ENCODE data around the gene AGPAT4. TPM values are rescaled to one million over a fixed set of nuclear protein-coding genes. Genes with fewer than 3 reads are reported as not detected.

The AGPAT4 gene
- total and polyA plus RNA-seq, 2 of the 13 experiments (the other 11 are each of a cell fraction or from before 2014, with no cell fraction given), result 0.07 to 0.13 TPM

DNA sequence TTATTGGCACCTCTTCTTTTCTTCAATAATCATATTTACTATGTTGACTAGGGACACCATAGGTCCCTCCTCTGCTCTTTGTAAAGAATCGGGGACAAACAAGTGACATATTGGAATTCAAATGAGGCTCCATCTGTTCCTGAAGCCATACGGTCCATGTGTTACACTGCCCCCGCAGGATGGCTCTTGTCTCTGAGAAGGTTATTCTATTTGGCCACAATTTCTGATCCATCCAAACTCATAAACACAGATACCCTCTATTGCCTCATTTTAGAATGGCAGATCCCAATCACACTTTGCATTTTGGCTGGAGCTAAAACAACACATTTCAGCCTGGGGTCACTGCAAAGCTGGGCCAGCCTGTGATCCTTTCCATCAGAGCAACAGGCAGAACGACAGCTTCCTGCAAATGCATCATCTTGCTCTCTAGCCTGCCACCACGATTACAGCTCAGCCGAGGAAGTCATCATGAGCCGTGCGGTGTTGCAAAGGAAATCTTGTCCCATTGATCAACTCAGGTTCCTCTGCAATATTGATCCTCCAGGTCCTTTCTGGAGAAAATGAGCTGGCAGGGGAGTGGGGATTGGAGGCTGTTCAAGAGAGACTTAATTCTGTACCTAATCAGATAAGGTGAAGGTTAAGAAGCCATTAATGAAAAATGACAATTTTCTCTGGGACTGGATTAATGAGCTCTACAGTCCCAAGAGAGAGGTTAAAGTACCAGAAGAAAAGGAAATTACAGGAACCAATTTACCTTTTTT lies 73.1 kb downstream of the AGPAT4 start (continued):
- TF ChIP-seq, protein P1, sequence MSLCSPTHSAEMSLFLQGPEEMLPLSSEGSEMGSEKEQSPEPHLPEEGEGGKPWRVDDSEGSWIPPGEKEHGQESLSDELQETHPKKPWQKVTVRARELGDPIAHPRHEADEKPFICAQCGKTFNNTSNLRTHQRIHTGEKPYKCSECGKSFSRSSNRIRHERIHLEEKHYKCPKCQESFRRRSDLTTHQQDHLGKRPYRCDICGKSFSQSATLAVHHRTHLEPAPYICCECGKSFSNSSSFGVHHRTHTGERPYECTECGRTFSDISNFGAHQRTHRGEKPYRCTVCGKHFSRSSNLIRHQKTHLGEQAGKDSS (CRISPR knock-in tag; IDR thresholded peaks at IDR 0.05; ENCODE audit: borderline replicate concordance, low read depth), result no peak
- TF ChIP-seq KAT2B (IDR thresholded peaks at IDR 0.05; ENCODE audit: borderline replicate concordance, low read depth, low read length), result no peak

DNA sequence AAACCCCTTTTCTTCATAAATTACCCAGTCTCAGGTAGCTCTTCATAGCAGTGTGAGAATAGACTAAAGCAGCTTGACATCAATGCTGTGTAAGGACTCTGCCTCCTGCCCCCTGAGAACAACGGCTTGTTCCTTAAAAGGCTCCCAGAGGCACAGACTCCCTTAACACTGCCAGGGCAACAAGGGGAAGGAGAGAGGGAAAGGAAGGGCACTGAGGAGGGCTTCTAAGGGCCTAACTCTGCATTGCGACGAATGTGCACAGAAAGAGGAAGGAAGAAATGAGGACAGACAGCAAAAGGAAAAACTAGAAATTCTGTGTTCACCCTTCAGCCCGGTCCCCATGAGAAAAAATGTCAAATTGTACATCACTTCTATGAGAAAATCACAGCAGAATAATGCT lies 74.0 kb downstream of the AGPAT4 start:
- no peak for TF ChIP-seq SP4 (CRISPR knock-in tag; IDR thresholded peaks at IDR 0.05)
- Histone ChIP-seq H3K27ac (ENCODE audit: extremely low read length, insufficient read depth, low read length) (no peak overlapping the region), H3K9ac (ENCODE audit: insufficient read depth, low read depth, low read length) (no peak overlapping the region), H3K4me2 (ENCODE audit: low read depth, low read length) (no peak overlapping the region), H3K4me1 (ENCODE audit: insufficient read depth, low read length) (no peaks in the 10 kb centered on the region), H3K36me3 (replicated peaks in 1 of 2; ENCODE audit: control insufficient read depth in 1 of 2, insufficient read depth in 2 of 2, low read length in 2 of 2) (no peaks in the 10 kb centered on the region), H2AFZ (ENCODE audit: low read length) (no peak overlapping the region), H3K9me3 (ENCODE audit: low read length) (no peaks in the 10 kb centered on the region), H3K27me3 (ENCODE audit: control insufficient read depth in 1 of 2, insufficient read depth in 2 of 2, low read length in 2 of 2) (peaks cover 0 to 6% of the 10 kb centered on the region in 2 experiments; a peak in 1 of 5 replicates), H3K4me3 (replicated peaks in 1 of 3; ENCODE audit: insufficient read depth in 1 of 3, low read depth in 2 of 3, low read length in 3 of 3) (no peak overlapping the region), H4K20me1 (ENCODE audit: insufficient read depth, low read length) (no peaks in the 10 kb centered on the region), H3K79me2 (ENCODE audit: insufficient read depth, low read length) (no peaks in the 10 kb centered on the region)
- DNase-seq (ENCODE audit: low spot score) (no peak), ATAC-seq (no peak), FAIRE-seq (no peak)
- ChIA-PET CTCF (ENCODE audit: low intra/inter-chr PET ratio, low total read pairs) (no interaction called here), POLR2A (no interaction called here)
- in situ Hi-C loops (cut with HindIII; ENCODE audit: extremely low pct_ligation_motif_present, low pct_unique_long_range_greater_than_20kb) (no loop called here), intact Hi-C loops (cut with micrococcal nuclease; ENCODE audit: unreplicated experiment) (no loop called here)
- 29% methylated on average over 4 of the region's 4 CpGs for WGBS (ENCODE audit: low lambda C conversion rate)
- no TSS peak for BruUV-seq (replicated peaks)

DNA sequence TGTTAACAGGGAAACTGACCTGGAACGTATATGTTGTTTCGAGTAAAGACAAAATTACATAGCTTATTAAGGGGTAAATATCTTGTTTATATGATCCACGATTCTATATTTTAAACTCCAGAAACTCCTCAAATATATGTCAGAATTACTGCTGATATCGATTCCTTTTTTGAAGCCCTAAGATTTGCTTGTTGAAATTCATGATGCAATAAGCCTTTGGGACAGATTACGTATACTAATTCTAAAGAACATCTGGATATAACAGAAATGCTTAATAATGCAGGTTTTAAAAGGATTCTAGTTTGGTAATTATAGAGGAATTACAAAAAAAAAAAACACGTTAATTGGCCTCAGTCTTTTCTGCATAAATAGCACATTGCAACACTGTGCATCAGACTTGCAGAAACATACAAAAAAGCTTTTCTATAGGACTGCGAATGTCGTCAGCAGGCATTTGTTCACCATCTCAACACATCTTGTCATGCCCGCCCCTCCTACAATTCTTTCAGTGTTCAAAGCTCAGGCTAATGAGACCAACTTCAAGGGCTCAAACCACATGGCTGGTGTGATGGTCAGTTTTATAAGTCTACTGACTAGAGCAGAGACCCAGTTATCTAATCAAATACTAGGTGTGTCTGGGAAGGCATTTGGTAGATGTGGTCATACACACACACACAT lies 74.9 kb downstream of the AGPAT4 start:
- intact Hi-C loops (cut with micrococcal nuclease; ENCODE audit: unreplicated experiment) (no loop called here), in situ Hi-C loops (cut with HindIII; ENCODE audit: extremely low pct_ligation_motif_present, low pct_unique_long_range_greater_than_20kb) (no loop called here)
- H3K9ac ChIP-seq (ENCODE audit: insufficient read depth, low read depth, low read length), result no peak overlapping the region
- 28% methylated on average over 9 of the region's 9 CpGs for WGBS (ENCODE audit: low lambda C conversion rate)
- no peak overlapping the region for H3K4me3 ChIP-seq (replicated peaks in 1 of 3; ENCODE audit: insufficient read depth in 1 of 3, low read depth in 2 of 3, low read length in 3 of 3)
- no peaks in the 10 kb centered on the region for H4K20me1 ChIP-seq (ENCODE audit: insufficient read depth, low read length)
- no peaks in the 10 kb centered on the region for H3K9me3 ChIP-seq (ENCODE audit: low read length)
- no peak for FAIRE-seq
- peaks cover 0 to 6% of the 10 kb centered on the region in 2 experiments; a peak in 1 of 5 replicates for H3K27me3 ChIP-seq (ENCODE audit: control insufficient read depth in 1 of 2, insufficient read depth in 2 of 2, low read length in 2 of 2)
- no peaks in the 10 kb centered on the region for H3K4me1 ChIP-seq (ENCODE audit: insufficient read depth, low read length)
- no peak overlapping the region for H3K27ac ChIP-seq (ENCODE audit: extremely low read length, insufficient read depth, low read length)
- ATAC-seq, result no peak
- no peak for DNase-seq (ENCODE audit: low spot score)
- BruUV-seq (replicated peaks), result no TSS peak
- ChIA-PET CTCF (ENCODE audit: low intra/inter-chr PET ratio, low total read pairs) (no interaction called here), POLR2A (no interaction called here)
- H3K79me2 ChIP-seq (ENCODE audit: insufficient read depth, low read length), result no peaks in the 10 kb centered on the region
- no peak overlapping the region for H3K4me2 ChIP-seq (ENCODE audit: low read depth, low read length)
- no peaks in the 10 kb centered on the region for H3K36me3 ChIP-seq (replicated peaks in 1 of 2; ENCODE audit: control insufficient read depth in 1 of 2, insufficient read depth in 2 of 2, low read length in 2 of 2)
- no peak overlapping the region for H2AFZ ChIP-seq (ENCODE audit: low read length)
- TF ChIP-seq ATF7 (IDR thresholded peaks at IDR 0.05), result 0 out of 2 replicates have a peak, but pooled peaks have one; percentile 13
- no peak for TF ChIP-seq ATF7 (CRISPR knock-in tag; IDR thresholded peaks at IDR 0.05)
- TF ChIP-seq, protein P2, sequence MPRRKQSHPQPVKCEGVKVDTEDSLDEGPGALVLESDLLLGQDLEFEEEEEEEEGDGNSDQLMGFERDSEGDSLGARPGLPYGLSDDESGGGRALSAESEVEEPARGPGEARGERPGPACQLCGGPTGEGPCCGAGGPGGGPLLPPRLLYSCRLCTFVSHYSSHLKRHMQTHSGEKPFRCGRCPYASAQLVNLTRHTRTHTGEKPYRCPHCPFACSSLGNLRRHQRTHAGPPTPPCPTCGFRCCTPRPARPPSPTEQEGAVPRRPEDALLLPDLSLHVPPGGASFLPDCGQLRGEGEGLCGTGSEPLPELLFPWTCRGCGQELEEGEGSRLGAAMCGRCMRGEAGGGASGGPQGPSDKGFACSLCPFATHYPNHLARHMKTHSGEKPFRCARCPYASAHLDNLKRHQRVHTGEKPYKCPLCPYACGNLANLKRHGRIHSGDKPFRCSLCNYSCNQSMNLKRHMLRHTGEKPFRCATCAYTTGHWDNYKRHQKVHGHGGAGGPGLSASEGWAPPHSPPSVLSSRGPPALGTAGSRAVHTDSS (CRISPR knock-in tag; conservative IDR thresholded peaks at IDR 0.05), result no peak

All from HepG2 (cell line).